ENCODE data around the gene RAB36.

- TF ChIP-seq, protein P1, sequence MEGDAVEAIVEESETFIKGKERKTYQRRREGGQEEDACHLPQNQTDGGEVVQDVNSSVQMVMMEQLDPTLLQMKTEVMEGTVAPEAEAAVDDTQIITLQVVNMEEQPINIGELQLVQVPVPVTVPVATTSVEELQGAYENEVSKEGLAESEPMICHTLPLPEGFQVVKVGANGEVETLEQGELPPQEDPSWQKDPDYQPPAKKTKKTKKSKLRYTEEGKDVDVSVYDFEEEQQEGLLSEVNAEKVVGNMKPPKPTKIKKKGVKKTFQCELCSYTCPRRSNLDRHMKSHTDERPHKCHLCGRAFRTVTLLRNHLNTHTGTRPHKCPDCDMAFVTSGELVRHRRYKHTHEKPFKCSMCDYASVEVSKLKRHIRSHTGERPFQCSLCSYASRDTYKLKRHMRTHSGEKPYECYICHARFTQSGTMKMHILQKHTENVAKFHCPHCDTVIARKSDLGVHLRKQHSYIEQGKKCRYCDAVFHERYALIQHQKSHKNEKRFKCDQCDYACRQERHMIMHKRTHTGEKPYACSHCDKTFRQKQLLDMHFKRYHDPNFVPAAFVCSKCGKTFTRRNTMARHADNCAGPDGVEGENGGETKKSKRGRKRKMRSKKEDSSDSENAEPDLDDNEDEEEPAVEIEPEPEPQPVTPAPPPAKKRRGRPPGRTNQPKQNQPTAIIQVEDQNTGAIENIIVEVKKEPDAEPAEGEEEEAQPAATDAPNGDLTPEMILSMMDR (conservative IDR thresholded peaks at IDR 0.05; ENCODE audit: low read length): no peak
- TF ChIP-seq EZH2phosphoT487 (IDR thresholded peaks at IDR 0.05; ENCODE audit: borderline replicate concordance, low read depth, low read length): no peak
These were observed 67.8 kb downstream of the RAB36 start for GRCh38 chr22:23213022-23213555.
